HG03139 (cell line): ENCODE results near the gene F2RL1.
"Not testable (repeated sequence)": the region's sequence is repeated elsewhere in the genome, so short reads cannot be mapped to it uniquely, and the experiment has no call there.

Experiments used
- ATAC-seq: cut with Tn5 transposase; IDR thresholded peaks from one replicate; pipeline ENCODE4 v1.9.1; 2021; ENCODE audit not compliant: unreplicated experiment

Gene F2RL1, protein sequence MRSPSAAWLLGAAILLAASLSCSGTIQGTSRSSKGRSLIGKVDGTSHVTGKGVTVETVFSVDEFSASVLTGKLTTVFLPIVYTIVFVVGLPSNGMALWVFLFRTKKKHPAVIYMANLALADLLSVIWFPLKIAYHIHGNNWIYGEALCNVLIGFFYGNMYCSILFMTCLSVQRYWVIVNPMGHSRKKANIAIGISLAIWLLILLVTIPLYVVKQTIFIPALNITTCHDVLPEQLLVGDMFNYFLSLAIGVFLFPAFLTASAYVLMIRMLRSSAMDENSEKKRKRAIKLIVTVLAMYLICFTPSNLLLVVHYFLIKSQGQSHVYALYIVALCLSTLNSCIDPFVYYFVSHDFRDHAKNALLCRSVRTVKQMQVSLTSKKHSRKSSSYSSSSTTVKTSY

DNA sequence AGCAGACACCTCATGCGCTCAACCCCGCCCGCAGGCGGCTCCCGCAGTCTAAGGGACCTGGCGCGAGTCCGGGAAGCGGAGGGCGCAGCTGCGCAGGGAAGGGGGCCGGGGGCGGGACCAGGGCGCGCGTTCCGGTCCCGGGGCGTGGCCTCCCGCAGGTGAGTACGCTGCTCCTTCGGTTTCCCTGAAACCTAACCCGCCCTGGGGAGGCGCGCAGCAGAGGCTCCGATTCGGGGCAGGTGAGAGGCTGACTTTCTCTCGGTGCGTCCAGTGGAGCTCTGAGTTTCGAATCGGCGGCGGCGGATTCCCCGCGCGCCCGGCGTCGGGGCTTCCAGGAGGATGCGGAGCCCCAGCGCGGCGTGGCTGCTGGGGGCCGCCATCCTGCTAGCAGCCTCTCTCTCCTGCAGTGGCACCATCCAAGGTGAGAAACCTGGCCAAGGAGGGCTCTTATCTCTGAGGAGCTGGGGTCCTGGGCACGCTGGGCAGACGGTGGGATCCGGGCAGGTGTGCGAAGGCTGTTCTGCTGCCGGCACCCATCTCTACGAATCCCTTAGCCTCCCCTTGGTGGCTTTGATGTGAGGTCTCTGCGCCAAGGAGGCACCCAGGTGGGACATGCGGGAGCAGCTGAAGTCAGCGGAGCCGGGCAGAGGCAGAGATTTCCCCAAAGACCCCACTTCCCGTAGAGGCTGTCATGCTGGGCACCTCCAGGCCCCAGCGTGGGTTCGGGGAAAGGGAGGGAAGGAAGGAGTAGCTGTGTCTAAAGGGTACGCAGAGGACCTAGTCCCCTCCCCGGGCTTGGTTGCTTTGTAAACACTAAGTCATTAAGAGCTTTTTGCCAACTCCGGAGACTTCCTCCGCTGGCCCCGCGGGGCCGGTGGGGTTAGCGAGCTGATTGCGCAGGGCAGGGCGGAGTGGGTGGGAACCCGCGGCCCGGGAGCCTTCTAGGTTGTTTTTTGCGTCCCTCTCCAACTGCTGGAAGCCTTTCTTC, at the start of gene F2RL1:
F2RL1 (plus strand) TSS at position 187 of the 988 bp plus-strand sequence; CDS start at position 340, 153 bp downstream.
- ATAC-seq: no peak

DNA sequence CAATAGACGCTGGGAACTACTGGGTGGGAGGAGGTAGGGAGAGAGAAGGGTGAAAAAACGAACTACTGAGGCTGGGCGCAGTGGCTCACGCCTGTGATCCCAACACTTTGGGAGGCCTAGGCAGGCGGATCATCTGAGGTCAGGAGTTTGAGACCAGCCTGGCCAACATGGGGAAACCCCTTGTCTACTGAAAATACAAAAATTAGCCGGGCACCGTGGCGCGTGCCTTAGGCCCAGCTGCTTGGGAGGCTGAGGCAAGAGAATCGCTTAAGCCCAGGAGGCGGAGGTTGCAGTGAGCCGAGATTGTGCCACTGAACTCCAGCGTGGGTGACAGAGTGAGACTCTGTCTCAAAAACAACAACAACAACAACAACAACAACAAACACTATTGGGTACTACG, 47.8 kb upstream of the F2RL1 start:
- ATAC-seq: not testable (repeated sequence)

DNA sequence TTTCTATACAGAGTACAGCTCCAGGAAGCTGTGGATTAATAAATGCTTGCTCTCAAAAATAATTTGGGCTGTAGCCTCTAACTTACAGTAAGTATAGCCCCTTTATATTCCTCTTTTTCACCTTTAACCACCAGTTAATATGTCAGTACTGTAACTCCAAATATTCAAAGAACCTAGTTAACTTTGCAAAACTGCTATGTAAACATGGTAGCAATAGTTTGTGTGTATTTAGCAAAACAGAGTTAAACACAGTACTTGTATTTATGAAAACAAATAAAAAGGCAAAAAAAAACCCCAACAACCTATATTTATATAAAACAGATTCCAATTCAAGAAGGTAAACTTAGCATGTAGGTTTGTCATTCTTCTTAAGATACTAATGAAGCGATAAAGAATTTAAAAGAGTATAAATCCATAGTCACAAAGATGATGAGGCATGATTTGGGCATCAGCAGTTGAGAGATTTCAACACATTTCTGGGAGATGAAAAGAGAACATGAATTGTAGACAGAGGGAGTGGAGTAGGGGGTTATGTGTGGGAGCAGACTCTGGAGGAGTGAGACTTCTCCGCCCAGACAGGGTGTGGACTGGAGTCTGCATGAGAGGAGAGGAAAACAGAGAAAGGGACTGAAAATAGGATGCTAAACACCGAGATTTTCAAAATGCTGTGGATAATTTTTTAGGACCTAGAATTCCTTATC, 47.0 kb upstream of the F2RL1 start:
- ATAC-seq: no peak

DNA sequence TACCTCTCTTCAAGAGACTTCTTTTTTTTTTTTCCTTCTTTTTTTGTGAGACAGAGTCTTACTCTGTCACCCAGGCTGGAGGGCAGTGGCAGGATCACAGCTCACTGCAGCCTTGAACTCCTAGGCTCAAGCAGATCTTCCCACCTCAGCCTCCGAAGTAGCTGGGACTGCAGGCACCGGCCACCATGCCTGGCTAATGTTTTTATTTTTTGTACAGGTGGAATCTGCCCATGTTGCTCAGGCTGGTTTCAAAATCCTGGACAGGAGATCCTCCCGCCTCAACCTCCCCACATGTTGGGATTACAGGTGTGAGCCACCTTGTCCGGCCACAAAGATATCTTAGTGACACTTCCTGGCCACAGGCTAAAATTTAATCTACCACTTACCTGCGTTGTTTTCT, 42.9 kb upstream of the F2RL1 start:
- ATAC-seq: no peak

DNA sequence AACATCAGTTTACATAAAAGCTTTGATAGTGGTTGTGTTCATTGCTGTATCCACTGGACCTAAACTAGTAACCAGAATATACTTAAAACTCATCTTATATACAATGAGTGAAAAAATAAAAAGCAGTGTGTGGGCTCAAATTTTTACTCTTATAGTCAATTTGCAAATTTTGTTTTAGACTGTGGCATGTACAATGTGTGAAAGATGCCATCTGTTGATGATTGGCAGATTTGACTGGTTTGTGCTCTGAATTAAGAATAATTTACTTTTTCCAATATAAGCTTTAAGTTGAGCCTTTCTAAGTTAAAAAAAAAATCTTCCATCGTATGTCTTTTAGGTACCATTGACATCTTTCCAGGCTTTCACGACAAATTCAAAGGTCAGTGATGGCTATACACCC, 42.4 kb upstream of the F2RL1 start:
- ATAC-seq: no peak

DNA sequence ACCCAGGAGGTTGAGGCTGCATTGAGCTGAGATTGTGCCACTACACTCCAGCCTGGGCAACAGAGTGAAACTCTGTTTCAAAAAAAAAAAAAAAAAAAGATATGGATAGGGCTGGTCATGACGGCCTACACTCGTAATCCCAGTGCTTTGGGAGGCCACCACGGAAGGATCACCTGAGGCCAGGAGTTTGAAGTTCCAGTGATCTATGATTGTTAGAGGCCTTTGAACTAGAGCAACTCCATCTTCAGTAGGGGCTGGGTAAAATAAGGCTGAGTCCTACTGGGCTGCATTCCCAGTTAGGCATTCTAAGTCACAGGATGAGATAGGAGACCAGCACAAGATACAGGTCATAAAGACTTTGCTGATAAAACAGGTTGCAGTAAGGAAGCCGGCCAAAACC, 38.2 kb upstream of the F2RL1 start:
- ATAC-seq: not testable (repeated sequence)

DNA sequence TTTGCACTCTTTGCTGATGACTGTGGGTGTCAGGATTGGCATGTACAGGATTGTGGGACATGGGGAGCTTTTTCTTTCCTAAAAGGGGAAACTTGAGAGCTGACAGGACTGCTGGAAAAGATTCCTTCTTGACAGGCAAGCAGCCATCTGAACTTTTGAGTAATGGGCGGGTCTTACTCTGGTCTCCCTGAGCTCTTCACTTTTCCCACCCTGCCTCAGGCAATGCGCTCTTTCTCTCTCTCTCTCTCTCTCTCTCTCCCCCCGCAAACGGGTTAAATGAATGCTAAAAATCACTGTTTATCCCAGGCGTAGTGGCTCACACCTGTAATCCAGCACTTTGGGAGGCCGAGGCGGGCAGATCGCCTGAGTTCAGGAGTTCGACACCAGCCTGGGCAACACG, 37.1 kb upstream of the F2RL1 start:
- ATAC-seq: no peak

DNA sequence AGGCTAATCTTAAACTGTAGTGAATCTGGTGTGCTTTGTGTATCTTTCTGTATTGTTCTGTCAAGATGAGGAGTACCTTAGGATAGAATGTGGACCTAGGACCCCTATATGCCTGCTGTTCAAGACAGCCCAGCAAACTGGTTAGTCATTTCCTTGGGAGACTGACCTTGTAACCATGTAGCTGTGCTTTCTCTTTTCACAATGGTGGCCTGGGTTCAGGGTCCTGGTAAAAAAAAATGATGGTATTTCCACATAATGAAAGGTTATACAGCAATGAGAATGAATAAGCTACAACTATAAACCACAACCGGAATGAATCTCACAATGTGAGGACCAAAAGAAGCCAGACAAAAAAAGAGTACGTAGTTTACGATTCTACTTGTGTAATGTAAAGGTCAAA, 36.4 kb upstream of the F2RL1 start:
- ATAC-seq: no peak

DNA sequence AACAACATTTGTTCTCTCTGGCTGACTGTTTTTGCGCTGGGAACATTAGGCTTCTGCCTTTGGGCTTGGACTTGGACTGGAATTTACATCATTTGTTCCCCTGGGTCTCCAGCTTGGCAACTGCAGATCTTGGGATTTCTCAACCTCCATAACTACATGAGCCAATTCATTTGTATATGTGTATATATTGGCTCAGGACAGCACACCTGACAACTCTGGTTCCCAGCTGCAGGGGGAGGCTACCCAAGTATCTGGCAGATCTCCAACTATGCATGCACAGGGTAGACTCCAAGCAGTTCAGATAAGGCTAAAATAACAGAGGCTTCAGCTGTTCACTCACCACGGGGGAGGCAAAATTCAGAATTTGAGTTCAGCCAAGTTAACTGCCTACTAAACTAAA, 31.6 kb upstream of the F2RL1 start:
- ATAC-seq: no peak

DNA sequence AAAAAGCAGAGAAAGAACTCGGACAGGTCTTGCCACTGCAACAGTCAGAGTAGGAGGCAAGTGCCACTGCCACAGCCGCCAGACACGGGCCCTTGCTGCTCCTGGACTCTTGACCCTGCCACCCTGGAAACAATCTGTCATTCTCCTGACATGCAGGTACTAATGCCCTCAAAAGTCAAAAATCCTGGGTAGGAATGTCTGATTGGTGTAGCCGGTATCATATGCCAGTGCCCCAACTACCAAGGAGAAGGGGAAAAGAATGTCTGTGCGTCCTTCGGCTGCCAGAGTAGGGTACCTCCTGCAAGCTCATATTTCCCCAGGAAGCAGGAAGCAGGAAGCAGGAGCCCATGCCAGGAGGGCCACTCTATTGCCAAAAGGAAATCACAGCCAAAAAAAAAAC, 30.5 kb upstream of the F2RL1 start:
- no peak for ATAC-seq

DNA sequence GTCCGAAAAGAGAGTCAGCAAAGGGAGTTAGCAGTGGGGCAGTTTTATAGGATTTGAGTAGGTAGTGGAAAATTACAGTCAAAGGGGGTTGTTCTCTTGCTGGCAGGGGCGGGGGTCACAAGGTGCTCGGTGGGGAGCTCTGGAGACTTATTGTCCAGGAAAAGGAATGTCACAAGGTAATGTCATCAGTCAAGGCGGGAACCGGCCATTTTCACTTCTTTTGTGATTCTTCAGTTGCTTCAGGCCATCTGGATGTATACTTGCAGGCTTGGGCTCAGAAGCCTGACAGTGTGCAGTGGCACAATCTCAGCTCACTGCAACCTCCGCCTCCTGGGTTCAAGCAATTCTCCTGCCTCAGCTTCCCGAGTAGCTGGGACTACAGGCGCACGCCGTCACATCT, 29.6 kb upstream of the F2RL1 start:
- not testable (repeated sequence) for ATAC-seq

DNA sequence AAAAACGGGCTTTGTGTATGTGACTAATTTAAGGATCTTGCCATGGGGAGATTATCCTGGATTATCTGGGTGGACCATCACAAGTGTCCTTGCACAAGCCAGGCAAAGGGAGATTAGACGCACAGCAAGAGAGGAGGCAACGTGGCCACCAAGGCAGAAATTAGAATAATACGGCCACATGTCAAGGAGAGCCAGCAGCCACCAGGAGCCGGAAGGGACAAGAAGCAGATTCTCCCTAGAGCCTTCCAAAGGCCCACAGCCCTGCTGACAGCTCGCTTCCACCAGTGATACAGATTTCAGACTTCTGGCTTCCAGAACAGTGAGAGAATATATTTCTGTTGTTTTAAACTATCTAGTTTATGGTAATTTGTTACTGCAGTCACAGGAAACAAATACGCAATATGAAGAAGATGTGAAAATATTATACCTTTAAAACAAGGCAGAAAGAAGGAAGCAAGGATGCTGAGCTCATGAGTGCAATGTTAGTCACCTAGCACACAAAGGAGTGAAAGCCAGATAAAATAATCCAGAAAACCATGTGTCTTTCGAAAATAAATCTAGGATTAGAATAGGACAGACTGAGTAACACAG, 28.7 kb upstream of the F2RL1 start:
- ATAC-seq: no peak

DNA sequence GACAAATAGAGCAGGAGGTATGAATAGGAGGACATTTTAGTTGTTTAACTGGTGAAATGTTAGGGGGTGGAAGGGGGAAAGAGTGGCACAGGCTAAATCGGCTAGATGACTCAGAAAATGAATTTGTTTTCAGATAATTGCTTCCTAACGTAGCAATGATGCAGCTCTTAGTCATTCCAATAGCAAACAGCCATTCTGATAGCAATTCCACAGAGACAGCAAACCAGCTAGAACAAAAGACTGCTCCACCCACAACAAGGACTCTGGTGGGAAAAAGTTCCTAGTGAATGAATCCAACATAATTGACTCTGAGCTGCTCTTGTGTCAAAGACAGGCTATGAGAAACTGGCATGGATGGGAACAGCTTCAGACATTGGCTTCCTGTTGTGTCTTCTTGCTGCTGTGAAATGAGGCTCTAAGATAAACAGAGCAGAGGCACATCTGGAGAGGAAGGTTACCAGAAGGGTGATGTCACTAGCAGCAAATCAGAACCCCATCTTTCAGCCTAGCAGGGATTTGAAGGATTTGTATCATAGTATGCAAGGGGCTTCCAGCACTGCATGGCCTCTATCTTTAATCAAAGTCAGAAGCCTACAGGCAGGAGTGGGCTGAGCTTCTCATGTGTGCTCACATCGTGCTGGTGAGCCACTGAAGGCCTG, 28.1 kb upstream of the F2RL1 start:
- ATAC-seq: no peak

DNA sequence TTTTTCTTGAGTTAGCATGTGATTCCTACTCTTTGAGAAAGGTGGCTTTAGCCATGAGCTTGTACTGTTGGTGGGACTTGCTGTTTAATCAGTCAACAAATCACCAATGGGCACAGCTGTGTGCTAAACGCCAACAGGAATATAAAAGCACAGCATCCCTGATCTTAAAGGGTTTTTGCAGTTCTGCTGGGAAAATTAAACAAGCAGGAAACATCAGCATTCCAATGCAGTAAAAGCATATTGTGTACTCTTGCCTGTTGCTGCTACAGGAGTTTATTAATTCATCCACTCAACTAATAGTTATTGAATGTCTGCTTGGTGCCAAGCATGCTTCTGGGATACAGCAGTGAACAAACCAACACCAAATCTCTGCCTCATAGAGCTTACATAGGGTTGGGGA, 27.4 kb upstream of the F2RL1 start:
- ATAC-seq: no peak

DNA sequence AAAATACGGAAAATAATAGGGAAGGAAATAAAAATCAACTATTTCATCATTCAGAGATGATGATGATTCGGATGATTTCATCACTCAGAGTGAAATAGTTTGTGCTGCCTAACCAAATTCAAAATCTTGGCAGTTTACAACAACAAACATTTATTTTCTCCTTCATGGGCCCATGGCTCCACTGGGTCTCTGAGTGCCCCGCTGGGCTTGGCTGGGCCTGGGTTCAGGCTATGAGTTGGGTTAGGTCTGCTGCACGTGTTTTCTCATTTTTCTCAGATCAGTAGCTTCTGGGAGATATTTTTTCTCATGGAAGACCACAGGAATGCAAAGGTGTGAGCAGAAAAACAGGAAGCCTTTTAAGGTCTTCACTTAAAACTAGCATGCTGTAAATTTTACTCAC, 24.0 kb upstream of the F2RL1 start:
- ATAC-seq: no peak

DNA sequence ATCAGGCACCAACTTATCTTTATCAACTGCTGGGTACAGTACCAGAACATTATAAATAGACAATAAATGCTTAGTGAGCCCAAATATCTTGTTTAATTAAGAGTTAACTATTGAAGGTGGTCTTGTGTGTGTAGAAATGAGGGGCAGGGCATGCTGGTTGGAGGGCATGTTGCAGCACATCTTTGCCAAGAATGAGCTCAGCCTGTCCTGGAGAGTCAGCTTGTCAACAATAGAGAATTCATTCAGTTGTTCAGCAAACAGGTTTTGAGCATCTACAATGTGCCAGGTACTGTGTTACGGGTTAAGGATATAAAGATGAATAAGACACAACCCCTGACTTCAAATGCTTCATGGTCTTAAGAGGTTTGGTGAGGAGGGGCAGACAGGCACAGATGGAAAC, 19.2 kb upstream of the F2RL1 start:
- ATAC-seq: no peak

DNA sequence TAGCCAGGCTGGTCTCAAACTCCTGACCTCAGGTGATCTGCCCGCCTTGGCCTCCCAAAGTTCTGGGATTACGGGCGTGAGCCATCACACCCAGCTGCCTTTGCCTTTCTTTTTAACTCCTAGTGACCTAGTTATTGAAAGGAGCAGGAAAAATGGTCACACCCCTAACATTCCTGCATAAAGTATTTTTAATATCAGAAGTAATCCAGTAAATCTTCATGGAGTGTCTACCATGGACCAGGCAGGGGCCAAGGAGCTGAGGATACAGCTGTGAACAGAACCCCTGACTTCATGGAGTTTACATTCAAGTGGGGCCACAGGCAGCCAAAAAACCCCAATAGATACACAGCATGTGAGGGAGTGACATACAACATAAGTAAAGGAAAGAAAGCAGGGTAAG, 18.3 kb upstream of the F2RL1 start:
- no peak for ATAC-seq

DNA sequence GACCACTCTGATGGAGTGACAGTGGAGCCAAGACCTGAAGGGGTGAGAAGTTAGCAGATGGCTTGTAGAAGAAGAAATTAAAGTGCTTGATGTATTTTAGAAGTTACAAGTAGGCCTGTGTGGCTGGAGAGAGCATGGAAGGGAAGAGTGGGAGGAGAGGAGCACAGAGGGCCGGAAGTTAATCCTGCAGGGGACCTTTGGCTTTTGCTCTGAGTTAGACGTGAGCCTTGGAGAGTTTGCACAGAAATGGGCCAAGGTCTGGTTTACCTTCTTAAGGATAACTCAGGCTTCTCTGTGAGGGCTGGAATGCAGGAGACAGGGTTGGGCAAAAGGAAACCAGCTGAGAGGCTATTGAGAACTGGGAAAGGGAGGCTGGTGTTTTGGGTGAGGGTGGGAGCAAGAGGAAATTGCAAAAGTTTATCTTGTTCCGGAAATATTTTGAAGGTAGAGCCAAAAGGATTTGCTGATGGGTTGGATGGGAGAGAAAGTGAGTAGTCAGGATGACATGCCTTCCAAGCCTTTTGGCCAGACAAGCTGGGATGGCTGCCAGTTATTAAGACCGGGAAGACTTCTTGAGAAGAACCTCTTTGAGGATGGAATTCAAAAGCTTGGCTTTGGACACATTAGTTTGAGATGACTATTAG, 17.5 kb upstream of the F2RL1 start:
- ATAC-seq: no peak

DNA sequence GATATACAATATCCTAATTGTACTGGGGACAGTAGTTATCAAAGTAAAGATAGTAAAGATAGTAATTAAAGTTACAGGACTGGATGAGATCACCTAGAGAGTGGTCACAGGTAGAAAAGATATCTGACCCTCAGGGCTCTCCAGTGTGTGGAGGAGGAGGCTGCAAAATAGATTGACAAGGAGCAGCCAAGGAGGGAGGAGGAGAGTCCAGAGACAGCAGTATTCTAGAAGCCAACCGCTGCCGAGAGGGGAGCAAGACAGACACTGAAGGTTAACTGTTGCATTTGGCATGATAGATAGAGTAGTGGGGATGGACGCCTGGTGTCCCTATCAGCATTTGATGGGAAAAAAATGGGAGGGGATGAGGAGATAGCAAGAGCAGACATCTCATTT, 17.0 kb upstream of the F2RL1 start:
- ATAC-seq: no peak

DNA sequence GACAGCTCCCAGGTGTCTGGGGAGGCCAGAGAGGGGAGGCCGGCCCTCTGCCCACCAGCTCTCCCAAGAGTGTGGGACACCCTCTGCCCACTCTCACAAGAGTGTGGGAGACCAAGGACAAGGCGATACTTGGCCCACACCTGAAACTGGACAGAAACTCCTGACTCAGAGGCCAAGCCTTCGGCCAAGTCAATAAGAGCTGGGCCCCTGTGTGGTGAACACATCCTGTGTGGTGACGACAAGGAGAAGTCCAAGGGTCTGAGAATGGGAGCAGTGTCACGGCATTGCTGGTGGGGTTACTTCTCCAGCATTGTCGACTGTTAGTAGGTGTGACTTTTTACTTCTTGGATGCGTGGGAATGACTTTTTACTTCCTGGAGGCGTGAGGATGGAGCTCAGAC, 14.6 kb upstream of the F2RL1 start:
- no peak for ATAC-seq
